ENCODE measurements around the gene HCAR1. TPM values are rescaled to one million over a fixed set of nuclear protein-coding genes. Genes with fewer than 3 reads are reported as not detected.
A peak's percentile ranks its signal among the peaks of the same experiment; 100 is the strongest.

Gene HCAR1
- total RNA-seq, 1 donor from 2014 or later, result not detected

GRCh38 chr12:122732611-122733010 is 2.0 kb upstream of the HCAR1 start:
- DNase-seq, result no peak
- intact Hi-C loops (cut with micrococcal nuclease), result no loop called here
- no peak overlapping the region for H3K4me3 ChIP-seq
- H3K27me3 ChIP-seq (ENCODE audit: low read depth), result peaks cover 22% of the 10 kb centered on the region
- H3K9me3 ChIP-seq (replicated peaks), result no peaks in the 10 kb centered on the region
- TF ChIP-seq CTCF (IDR thresholded peaks at IDR 0.05; ENCODE audit: borderline replicate concordance), result no peak
- H3K36me3 ChIP-seq, result no peaks in the 10 kb centered on the region
- H3K27ac ChIP-seq (replicated peaks), result no peak overlapping the region
- no peaks in the 10 kb centered on the region for H3K4me1 ChIP-seq

- Histone ChIP-seq H3K36me3 (no peaks in the 10 kb centered on the region), H3K27ac (replicated peaks) (no peak overlapping the region), H3K4me1 (no peaks in the 10 kb centered on the region), H3K27me3 (ENCODE audit: low read depth) (peaks cover 22% of the 10 kb centered on the region), H3K4me3 (no peak overlapping the region), H3K9me3 (replicated peaks) (no peaks in the 10 kb centered on the region)
- no peak for DNase-seq
- intact Hi-C loops (cut with micrococcal nuclease), result no loop called here
- TF ChIP-seq CTCF (IDR thresholded peaks at IDR 0.05; ENCODE audit: borderline replicate concordance), result no peak
Observed at GRCh38 chr12:122732170-122732569, 1.5 kb upstream of the HCAR1 start.

GRCh38 chr12:122729583-122730214 is 945 bp downstream of the HCAR1 start:
- no peaks in the 10 kb centered on the region for H3K4me1 ChIP-seq
- peaks cover 22% of the 10 kb centered on the region for H3K27me3 ChIP-seq (ENCODE audit: low read depth)
- no peak for TF ChIP-seq CTCF (IDR thresholded peaks at IDR 0.05; ENCODE audit: borderline replicate concordance)
- H3K36me3 ChIP-seq, result no peaks in the 10 kb centered on the region
- DNase-seq, result no peak
- no peaks in the 10 kb centered on the region for H3K9me3 ChIP-seq (replicated peaks)
- H3K4me3 ChIP-seq, result peak overlapping the region; percentile 51
- H3K27ac ChIP-seq (replicated peaks), result no peak overlapping the region
- intact Hi-C loops (cut with micrococcal nuclease), result no loop called here

- H3K9me3 ChIP-seq (replicated peaks), result no peaks in the 10 kb centered on the region
- TF ChIP-seq CTCF (IDR thresholded peaks at IDR 0.05; ENCODE audit: borderline replicate concordance), result no peak
- no peak overlapping the region for H3K27ac ChIP-seq (replicated peaks)
- DNase-seq, result no peak
- H3K27me3 ChIP-seq (ENCODE audit: low read depth), result peaks cover 18% of the 10 kb centered on the region
- intact Hi-C loops (cut with micrococcal nuclease), result no loop called here
- H3K36me3 ChIP-seq, result no peaks in the 10 kb centered on the region
- no peaks in the 10 kb centered on the region for H3K4me1 ChIP-seq
- H3K4me3 ChIP-seq, result no peak overlapping the region
Observed at GRCh38 chr12:122726080-122726558, 4.5 kb downstream of the HCAR1 start.

- no peak for DNase-seq
- no peak overlapping the region for H3K27ac ChIP-seq (replicated peaks)
- no peak overlapping the region for H3K4me3 ChIP-seq
- TF ChIP-seq CTCF (IDR thresholded peaks at IDR 0.05; ENCODE audit: borderline replicate concordance), result no peak
- peaks cover 12% of the 10 kb centered on the region for H3K27me3 ChIP-seq (ENCODE audit: low read depth)
- no peaks in the 10 kb centered on the region for H3K9me3 ChIP-seq (replicated peaks)
- no peaks in the 10 kb centered on the region for H3K36me3 ChIP-seq
- H3K4me1 ChIP-seq, result no peaks in the 10 kb centered on the region
- intact Hi-C loops (cut with micrococcal nuclease), result no loop called here
Observed at GRCh38 chr12:122725452-122726079, 5.1 kb downstream of the HCAR1 start.

Data from left ventricle myocardium inferior (tissue), 1 donor.